DMS 273 treated with DMSO at 0.1 percent for 48 hours (cell line): ENCODE data around the gene KNDC1.

Source experiments
- DNase-seq: peaks from one replicate; lab custom pipeline; 2025; lab: John Stamatoyannopoulos, UW

KNDC1 gene

DNA sequence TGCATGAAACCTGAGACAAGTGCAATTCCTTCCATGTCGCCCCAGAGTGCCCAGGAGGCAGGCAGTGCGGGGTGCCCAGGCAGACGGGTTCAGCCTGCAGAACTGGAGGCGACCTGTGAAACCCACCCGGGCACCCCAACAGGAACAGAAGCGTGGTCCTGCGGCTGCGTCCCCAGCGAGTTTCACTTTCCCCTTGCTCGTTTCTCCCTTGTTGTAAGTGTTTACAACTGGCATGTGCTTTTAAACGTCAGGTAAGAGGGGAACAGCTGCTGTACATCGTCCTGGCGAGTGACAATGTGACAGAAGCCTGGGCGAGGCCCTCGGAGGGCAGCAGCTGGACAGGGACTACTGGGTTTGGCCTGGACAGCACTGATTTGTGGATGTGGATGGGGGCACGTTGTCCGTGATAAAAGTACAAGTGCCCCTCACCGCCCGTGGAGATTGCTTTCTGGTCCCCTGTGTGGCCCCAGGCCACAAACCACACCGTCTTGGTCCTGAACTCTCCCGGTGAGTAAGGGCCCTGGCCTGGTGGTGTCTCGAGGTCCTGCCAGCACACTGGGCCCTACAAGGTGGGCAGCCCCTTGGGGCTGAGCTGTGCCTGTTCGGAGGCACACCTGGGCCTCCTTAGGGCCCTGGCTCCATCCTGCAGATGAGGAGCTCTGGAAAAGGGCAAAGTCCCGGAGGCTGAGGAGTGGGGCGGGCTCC lies 81.6 kb downstream of the KNDC1 start:
- no peak for DNase-seq

DNA sequence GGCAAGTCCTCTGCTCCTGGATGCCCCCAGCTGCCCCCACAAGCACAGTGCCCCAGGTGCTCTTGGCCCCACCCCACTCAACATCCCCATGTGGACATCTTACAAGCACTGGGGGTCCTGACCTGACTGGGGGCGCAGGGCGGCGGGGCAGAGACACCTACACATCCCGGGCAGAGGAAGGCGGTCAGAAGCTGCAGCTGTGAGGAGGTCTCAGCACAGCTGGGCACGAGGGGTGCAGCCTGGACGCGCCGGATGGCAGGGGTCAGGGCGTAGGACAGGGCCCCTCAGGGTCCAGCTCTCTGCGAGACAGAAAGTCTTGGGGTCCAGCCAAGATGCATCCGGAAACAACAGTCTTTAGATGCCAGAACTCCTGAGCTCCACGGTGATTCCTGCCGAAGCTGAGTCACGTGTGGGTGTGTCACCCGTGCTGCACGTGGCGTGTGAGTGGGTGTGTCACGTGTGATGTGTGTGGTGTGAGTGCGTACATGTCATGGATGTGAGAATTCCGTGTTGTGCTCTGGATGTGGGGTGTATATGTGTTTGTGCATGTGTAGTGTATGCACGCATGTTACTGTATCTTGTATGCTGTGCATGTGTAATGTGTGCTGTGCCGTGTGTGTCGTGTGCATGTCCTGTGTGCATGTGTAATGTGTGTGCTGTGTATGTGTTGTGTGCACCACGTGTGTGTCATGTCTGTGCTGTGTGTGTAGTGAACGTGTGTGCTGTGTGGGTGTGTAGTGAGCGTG lies 82.8 kb downstream of the KNDC1 start:
- DNase-seq = no peak

DNA sequence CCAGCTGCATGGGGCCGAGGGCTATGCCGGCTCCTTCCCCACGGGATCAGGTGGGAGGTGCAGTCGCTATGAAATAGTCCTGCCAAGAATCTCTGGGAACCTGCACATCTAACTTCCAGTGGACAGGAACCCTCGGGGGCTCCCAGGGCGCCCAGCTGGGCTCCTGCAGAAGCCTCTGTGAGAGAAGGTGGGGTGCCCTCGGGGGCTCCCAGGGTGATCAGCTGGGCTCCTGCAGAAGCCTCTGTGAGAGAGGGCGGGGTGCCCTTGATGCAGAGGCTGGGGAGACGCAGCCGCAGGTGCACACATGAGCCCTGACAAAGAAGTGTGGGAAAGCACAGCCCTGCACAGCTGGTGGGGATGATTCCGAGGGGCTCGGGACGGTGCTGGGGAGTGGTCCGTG lies 83.6 kb downstream of the KNDC1 start:
- no peak for DNase-seq

GRCh38 chr10:133245439-133246235 lies 85.6 kb downstream of the KNDC1 start:
- no peak for DNase-seq

DNA sequence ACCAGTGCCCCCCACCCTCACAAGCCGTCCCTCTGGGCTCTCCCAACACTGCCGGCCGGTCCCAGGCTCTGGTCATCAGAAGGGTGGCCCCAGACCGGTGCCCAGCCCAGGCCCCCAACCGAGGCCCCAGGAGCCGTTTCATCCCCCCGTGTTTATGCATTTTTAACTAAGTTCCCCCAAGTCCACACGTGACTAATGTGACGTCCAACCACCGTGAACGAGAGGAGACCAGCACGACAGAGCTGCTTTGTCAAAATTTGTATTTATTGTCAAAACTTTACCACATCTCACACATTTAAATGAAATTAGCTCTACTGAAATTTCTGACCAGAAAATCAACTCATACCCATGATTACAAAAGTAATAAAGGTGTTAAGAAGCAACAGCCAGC lies 86.2 kb downstream of the KNDC1 start:
- no peak for DNase-seq

- no peak for DNase-seq
These were observed 87.8 kb downstream of the KNDC1 start for GRCh38 chr10:133247681-133248333.

GRCh38 chr10:133248334-133248715 lies 88.3 kb downstream of the KNDC1 start:
- DNase-seq = no peak

GRCh38 chr10:133249094-133249780 lies 89.2 kb downstream of the KNDC1 start:
- DNase-seq = no peak

DNA sequence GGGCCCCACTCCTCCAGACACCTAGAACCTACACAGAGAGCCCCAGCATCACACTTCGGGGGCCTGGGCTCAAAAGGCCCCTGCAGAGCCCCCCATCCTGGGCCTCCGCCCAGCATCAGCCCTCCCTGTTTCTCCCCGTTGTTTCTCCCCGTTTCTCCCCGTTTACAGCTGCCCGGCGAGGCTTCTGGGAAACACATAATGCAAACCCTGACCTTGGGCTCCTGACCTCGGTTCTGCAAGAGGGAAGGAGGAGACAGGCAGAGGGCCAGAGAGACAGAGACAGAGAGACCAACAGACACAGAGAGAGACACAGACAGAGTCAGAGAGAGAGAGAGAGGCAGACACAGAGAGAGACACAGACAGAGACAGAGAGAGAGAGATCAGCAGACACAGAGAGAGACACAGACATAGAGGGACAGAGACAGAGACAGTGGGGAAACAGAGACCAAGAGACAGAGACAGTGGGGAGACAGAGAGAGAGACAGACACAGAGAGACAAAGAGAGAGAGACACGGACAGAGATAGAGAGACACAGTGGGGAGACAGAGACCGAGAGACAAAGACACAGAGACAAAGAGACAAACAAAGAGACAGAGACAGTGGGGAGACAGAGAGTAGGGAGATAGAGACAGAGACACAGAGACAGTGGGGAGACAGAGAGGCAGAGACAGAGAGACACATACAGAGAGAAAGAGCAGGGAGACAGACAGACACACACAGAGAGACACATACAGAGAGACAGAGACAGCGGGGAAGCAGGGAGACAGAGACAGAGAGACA lies 90.1 kb downstream of the KNDC1 start:
- no peak for DNase-seq

DNA sequence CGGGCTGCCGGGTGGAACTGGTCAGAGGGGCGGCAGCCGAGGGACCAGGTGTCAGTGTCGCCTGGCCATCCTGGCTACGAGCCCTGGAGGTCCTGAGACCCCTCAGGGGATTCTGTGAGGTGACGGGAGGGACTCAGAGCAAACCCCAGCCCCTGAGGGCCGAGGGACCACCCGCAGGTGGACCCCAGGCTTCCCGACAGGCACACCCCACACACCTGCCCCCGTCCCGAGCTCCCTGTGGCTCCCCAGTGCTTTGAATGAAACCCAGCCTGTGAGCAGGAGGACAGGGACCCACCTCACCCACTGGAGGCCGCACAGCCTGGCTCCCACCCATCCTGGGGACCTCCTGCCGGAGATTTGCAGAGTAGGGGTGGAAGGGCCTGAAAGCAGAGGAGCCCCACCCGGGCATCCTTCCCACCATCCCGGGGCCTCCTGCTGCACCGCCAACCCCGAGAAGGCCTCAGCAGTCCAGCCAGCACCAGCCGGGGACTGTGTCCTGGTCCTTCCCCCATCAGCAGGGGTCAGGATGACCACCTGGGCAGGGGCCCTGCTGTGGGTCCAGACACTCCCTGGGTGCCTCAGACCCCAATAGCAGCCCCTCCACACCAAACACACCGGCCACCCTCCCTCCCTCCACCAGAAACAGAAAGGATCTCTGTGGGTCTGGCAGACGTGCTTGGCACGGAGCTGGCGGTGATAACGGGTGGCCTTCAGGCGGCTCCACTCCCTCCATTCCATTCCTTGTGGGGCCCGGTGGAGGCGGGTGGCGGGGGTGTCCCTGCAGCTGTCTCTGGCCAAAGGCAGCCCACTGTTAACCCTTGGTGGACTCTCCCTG lies 91.6 kb downstream of the KNDC1 start:
- no peak for DNase-seq

- DNase-seq = no peak
These were observed 92.2 kb downstream of the KNDC1 start for GRCh38 chr10:133252223-133252552.

- no peak for DNase-seq
These were observed 93.4 kb downstream of the KNDC1 start for GRCh38 chr10:133253361-133253955.

DNA sequence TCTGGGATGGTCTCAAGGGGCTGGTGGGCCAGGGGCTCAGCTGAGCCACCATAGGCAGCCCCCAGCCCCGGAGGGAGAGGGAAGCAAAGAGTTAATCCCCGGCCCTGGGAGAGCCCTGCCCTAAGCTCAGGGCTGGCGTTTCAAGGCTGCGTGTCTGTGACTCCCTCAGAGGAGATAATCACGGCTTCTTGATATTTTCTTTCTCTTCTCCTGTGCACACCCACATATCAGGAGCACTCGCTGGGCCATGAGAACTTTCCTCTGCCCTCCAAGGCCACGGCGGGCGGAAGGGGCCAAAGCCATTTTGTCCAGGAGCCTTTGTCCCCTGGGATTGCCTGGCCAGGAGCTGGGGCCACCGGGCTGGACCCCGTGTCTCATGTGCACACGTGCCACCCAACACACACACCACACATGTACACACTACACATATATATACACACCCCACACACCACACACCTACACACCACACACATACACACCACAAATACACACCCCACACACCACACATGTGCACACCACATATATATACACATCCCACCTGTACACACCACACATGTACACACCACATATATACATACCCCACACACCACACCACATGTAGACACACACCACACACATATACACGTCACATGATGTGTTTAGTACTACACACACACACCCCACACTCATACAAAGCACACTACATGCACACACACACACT lies 94.6 kb downstream of the KNDC1 start:
- no peak for DNase-seq

- no peak for DNase-seq
These were observed 95.3 kb downstream of the KNDC1 start for GRCh38 chr10:133255323-133255722.

DNA sequence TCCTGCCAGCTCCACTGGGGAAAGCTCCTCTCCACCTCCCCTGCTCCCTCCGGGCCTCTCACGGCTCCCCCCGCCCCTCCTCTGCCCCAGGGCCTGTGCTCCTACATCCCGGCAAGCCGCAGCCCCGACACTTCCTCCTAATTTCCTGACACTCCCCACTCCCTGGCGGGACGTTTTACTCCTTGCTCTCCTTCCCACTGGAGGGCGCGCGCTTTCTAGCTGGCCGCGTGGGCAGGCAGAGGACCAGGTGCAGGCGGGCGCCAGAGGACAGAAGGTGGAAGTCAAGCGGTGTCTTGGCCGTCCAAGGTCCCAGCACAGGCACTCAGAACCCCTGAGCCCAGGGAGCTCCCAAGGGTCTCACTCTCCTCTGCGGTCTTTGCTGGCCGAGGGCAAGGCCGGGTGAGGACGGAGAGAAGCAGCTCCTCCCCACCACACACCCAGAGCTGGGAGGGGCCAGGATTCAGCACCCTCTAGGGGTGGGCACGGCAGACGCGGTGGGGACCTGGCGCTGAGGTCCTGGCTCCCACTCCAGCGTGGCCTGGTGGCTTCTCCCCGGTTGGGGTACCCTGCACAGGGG lies 97.6 kb downstream of the KNDC1 start:
- no peak for DNase-seq

GRCh38 chr10:133258066-133258817 lies 98.2 kb downstream of the KNDC1 start:
- DNase-seq = no peak

DNA sequence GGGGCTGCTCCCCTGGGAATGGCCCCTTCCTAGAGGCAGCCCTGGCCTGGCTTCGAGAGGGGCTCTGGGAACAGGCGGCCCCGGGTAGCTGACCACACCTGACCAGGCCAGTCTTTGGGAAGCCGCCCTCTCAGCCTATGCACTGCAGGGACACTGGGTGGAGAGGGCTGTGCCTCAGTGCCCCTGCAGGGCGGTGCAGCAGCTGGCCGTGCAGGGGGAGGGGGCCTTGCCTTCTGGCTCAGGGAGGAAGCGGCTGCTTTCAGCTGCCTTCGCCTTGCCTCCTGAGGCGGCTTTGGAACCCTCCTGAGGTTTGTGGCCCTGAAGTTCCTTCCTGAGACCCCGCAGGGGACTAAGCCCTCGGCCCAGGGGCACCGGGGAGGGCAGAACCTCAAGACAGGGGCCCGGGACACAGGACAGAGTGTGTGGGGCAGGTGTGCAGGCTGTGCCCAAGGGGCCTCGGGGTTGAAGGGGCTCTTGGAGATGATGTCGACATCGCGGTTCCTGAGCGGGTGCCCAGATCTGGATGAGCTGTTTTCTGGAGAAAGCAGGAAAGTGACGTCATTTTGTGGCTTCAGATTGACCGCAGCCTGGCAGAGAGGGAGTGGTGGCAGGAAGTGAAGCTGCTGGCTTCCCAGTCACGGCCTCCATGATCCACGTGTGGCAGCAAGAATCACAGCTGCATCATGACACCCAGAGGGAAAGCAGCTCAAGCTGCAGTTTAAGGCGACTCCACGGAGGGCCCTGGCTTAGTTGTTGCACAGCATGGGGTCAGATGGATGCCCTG lies 99.0 kb downstream of the KNDC1 start:
- DNase-seq = no peak
